ENCODE results near the gene IFRD2.

GRCh38 chr3:50265571-50265970 is 26.7 kb downstream of the IFRD2 start:
- TF ChIP-seq POLR2A (IDR thresholded peaks at IDR 0.05) = no peak
- no peak for TF ChIP-seq CTCF (IDR thresholded peaks at IDR 0.05)
